DOHH2 (cell line): ENCODE results near the gene RHD.
"Not testable (repeated sequence)": the region's sequence is repeated elsewhere in the genome, so short reads cannot be mapped to it uniquely, and the experiment has no call there.

Experiments used
- CTCF ChIP-seq: fragments of 200-600 bp; sonication (generic); IDR thresholded peaks from one replicate; pipeline ENCODE4 v1.5.1; 2014; ENCODE audit warnings: antibody characterized with exemption, mild to moderate bottlenecking, low read depth, low read length; ENCODE audit not compliant: poor library complexity, severe bottlenecking
- EZH2phosphoT487 ChIP-seq: fragments of 200-600 bp; sonication (generic); IDR thresholded peaks from 2 replicates; pipeline ENCODE4 v1.6.1; 2017; ENCODE audit warnings: borderline replicate concordance, mild to moderate bottlenecking, antibody characterized with exemption, low read length, moderate library complexity, mixed read lengths

GRCh38 chr1:25277295-25277694 is 5.0 kb downstream of the RHD start:
- TF ChIP-seq CTCF, EZH2phosphoT487: not testable (repeated sequence)
